ENCODE measurements around the gene FTSJ1. TPM values are rescaled to one million over a fixed set of nuclear protein-coding genes. Genes with fewer than 3 reads are reported as not detected.

The FTSJ1 gene
- total RNA-seq: 24.0 and 27.0 TPM in 2 replicates

DNA sequence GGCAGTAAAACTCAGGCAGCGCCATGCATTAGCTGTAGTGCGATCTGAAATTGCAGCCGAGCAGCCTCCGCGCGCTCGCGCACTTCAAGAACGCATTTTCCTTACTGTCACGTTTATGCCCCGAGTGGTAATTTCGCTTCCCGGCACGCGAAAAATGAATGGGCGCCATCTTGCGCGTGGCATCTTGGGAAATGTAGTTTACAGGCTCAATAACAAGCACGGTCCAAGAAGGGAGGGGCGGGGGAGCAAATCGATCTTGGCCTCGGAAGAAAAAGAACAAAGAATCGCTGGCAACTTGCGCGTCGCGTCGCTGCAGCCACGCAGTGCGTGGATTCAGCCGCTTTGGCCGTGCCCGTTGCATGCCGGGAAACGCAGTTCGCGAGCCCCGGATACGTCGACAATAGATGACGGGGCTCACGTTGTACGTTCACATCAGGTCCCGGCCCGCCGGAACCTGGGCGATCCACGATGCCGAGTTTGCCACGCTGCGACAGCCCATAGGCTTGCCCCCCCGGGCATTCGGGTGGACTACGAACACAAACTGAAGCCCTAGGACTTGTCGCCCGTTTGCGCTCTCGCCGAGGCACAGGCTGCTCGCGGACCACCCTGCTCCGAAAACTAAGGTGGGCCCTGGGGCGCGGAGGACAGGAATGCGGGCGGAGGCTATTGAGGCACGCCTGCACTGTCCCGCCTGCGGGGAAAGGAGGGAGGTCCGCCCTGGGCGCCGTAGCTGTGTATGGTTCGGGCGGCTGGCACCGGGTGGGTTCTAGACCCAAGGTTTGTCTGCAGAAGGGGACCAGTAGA lies at the start of gene FTSJ1:
TSS of gene FTSJ1 (plus strand) at position 426 of the 804 bp plus-strand sequence. CDS start 1,849 bp downstream, outside the sequence.

GRCh38 chrX:48470110-48470832 lies 5.7 kb upstream of the FTSJ1 start, which contains the start of gene SLC38A5:
SLC38A5 (minus strand) TSS chrX:48470260; CDS start chrX:48467924, 2,336 bp downstream.

GRCh38 chrX:48508400-48509244 lies 32.6 kb downstream of the FTSJ1 start, which contains the start of gene PORCN:
PORCN (plus strand) TSS chrX:48508992; CDS start chrX:48509821, 829 bp downstream.

DNA sequence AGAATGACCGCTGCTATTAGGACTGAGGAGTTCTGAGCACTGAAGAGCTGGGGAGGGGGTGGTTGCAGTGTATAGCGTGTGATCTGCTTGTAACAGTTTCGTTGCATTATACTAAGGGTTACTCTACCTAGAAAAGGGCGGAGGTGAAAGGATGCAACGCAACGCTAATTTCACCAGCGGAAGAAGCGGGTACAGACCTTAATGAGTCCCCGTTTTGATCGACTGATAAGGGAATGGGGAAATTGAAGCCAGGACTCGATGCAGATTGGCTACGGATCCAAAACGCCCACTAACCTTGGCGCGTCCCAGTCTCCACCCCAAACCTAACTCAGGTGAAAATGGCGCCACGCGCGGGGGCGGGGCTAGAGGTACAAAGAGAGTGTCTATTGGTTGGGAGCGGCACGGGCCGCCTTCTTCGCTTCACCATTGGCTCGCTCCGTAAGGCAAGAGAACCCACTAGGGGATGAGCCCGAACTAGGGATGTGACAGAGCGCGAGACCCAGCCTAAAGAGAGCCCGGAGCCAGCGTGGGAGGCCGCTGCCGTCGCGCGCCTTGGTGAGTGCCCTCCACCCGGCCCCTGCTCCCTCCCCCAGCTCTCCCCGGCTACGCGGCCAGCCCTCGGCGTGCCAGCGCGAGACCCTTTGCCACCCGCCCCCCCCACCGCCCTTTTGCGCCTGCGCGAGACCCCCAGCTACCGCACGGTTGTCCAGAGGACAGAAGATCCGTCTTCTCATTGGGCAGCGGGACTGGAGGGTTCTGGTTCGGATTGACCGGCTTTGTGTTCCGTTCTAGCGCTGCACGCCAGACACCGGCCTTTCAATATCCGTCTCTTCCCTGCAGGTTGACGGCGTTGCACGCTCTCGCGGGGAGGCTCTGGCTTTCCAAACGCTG lies 45.6 kb downstream of the FTSJ1 start, which contains the start of gene EBP:
TSS of gene EBP (plus strand) at position 456 of the 891 bp plus-strand sequence. CDS start 1,964 bp downstream, outside the sequence.

Other genes starting within 250 kb of the FTSJ1 start
- gene SSX1, start 220.8 kb upstream of the FTSJ1 start, total RNA-seq: not detected in 2 replicates
- not detected in 2 replicates for gene SSX3, start 119.5 kb upstream of the FTSJ1 start, total RNA-seq
- not detected in 2 replicates for gene SSX4, start 92.7 kb upstream of the FTSJ1 start, total RNA-seq
- not detected in 2 replicates for gene SSX4B, start 64.2 kb upstream of the FTSJ1 start, total RNA-seq
- 40.0 and 44.6 TPM in 2 replicates for gene SLC38A5, start 5.9 kb upstream of the FTSJ1 start, total RNA-seq
- 7.3 and 10.1 TPM in 2 replicates for gene PORCN, start 32.8 kb downstream of the FTSJ1 start, total RNA-seq
- gene EBP, start 45.6 kb downstream of the FTSJ1 start, total RNA-seq: 26.8 and 52.2 TPM in 2 replicates
- 4.4 and 5.7 TPM in 2 replicates for gene TBC1D25, start 63.5 kb downstream of the FTSJ1 start, total RNA-seq
- 63.7 and 238 TPM in 2 replicates for gene RBM3, start 98.3 kb downstream of the FTSJ1 start, total RNA-seq
- gene WDR13, start 121.3 kb downstream of the FTSJ1 start, total RNA-seq: 139 and 289 TPM in 2 replicates
- 0.26 and 0.32 TPM in 2 replicates for gene WAS, start 207.6 kb downstream of the FTSJ1 start, total RNA-seq
- 0.86 and 1.7 TPM in 2 replicates for gene SUV39H1, start 220.5 kb downstream of the FTSJ1 start, total RNA-seq